ENCODE measurements around the gene CAPN14. TPM values are rescaled to one million over a fixed set of nuclear protein-coding genes. Genes with fewer than 3 reads are reported as not detected.

The CAPN14 gene
- total RNA-seq, 1 experiment from 2014 or later, result not detected

DNA sequence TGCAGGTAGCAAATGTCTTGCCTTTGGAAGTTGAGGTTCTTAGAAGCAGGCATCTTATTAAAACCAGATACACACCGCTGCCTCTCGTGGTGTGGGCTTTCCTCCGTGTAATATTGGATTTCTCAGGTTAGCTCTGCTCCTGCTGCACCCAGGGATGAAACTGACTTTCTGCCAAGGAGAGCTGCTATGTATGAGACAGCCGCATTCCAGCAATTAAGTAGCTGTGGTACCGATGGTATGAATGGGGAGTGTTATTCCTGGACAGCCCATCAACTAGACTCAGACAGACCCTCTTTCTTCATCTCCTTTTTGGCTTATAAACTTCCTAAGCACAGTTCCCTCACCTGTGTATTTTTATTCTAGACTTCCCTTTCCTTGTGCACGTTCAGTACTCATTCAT is 9.8 kb upstream of the CAPN14 start:
- POLR2A ChIA-PET, result no interaction called here

DNA sequence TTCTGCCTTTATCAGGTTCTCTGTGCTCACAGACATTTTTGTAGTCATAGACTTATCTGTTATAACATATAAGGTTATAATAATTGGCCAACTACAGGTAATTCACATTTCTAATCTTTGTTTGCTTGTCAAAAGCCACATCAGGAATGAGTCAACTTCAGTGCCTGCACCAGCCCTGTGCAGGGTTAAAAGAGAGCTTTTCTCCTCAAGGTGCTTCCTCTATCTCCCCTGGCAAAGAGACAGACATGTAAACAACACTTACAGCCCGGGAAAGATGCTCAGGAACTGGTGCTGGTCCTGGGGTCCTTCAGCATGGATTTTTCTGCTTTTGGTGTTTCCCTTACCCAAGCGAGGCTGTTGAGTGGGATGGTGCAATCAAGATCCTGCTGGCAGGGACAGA is 9.0 kb upstream of the CAPN14 start:
- Mint-ChIP-seq H3K9me3 (ENCODE audit: unreplicated experiment) (no peaks in the 10 kb centered on the region), H3K4me3 (ENCODE audit: unreplicated experiment) (no peak overlapping the region), H3K27ac (ENCODE audit: low read depth, unreplicated experiment) (no peak overlapping the region), H3K27me3 (ENCODE audit: insufficient read depth, unreplicated experiment) (peaks cover 100% of the 10 kb centered on the region), H3K36me3 (ENCODE audit: insufficient read depth, unreplicated experiment) (peaks cover 6% of the 10 kb centered on the region), H3K4me1 (ENCODE audit: insufficient read depth, unreplicated experiment) (no peaks in the 10 kb centered on the region)
- TF ChIP-seq, protein P1, sequence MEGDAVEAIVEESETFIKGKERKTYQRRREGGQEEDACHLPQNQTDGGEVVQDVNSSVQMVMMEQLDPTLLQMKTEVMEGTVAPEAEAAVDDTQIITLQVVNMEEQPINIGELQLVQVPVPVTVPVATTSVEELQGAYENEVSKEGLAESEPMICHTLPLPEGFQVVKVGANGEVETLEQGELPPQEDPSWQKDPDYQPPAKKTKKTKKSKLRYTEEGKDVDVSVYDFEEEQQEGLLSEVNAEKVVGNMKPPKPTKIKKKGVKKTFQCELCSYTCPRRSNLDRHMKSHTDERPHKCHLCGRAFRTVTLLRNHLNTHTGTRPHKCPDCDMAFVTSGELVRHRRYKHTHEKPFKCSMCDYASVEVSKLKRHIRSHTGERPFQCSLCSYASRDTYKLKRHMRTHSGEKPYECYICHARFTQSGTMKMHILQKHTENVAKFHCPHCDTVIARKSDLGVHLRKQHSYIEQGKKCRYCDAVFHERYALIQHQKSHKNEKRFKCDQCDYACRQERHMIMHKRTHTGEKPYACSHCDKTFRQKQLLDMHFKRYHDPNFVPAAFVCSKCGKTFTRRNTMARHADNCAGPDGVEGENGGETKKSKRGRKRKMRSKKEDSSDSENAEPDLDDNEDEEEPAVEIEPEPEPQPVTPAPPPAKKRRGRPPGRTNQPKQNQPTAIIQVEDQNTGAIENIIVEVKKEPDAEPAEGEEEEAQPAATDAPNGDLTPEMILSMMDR (IDR thresholded peaks at IDR 0.05; ENCODE audit: unreplicated experiment), result no peak
- intact Hi-C loops (cut with micrococcal nuclease), result no loop called here
- DNase-seq (ENCODE audit: unreplicated experiment), result no peak
- ChIA-PET POLR2A (no interaction called here), CTCF (no interaction called here)
- no TSS peak for BruUV-seq (replicated peaks)

More for the DNA sequence above, 9.8 kb upstream of the CAPN14 start:
- no peaks in the 10 kb centered on the region for H3K4me1 Mint-ChIP-seq (ENCODE audit: insufficient read depth, unreplicated experiment)
- DNase-seq (ENCODE audit: unreplicated experiment), result no peak
- no peak overlapping the region for H3K4me3 Mint-ChIP-seq (ENCODE audit: unreplicated experiment)
- intact Hi-C loops (cut with micrococcal nuclease), result no loop called here
- H3K9me3 Mint-ChIP-seq (ENCODE audit: unreplicated experiment), result no peaks in the 10 kb centered on the region
- H3K27me3 Mint-ChIP-seq (ENCODE audit: insufficient read depth, unreplicated experiment), result peaks cover 100% of the 10 kb centered on the region
- peaks cover 6% of the 10 kb centered on the region for H3K36me3 Mint-ChIP-seq (ENCODE audit: insufficient read depth, unreplicated experiment)
- BruUV-seq (replicated peaks), result no TSS peak
- CTCF ChIA-PET, result interaction anchor here (0.7 to 1.4 kb wide), 2 partner anchors 20 to 57 kb away, joined by 3 to 4 read pairs; no protein-coding TSS in a partner anchor
- TF ChIP-seq, protein P1 (IDR thresholded peaks at IDR 0.05; ENCODE audit: unreplicated experiment), result no peak
- H3K27ac Mint-ChIP-seq (ENCODE audit: low read depth, unreplicated experiment), result no peak overlapping the region

DNA sequence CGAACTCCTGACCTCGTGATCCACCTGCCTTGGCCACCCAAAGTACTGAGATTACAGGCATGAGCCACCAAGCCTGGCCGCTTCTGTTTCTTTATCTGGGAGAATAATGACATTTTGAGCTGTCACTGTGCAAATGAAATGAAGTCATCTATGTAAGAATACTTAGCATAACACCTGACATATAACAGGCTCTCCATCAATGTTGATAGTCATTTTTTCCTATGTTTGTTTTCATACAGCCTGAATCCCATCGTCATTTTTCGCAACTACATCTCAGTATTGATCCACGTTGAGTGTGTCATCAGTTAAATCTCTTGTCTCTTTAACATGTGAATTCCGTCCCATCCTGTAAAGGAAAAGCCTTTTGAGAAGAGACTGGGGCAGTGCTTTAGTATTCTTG is 6.4 kb upstream of the CAPN14 start:
- intact Hi-C loops (cut with micrococcal nuclease), result no loop called here
- no TSS peak for BruUV-seq (replicated peaks)
- peaks cover 100% of the 10 kb centered on the region for H3K27me3 Mint-ChIP-seq (ENCODE audit: insufficient read depth, unreplicated experiment)
- H3K4me1 Mint-ChIP-seq (ENCODE audit: insufficient read depth, unreplicated experiment), result no peaks in the 10 kb centered on the region
- peaks cover 6% of the 10 kb centered on the region for H3K36me3 Mint-ChIP-seq (ENCODE audit: insufficient read depth, unreplicated experiment)
- no peak for DNase-seq (ENCODE audit: unreplicated experiment)
- POLR2A ChIA-PET, result no interaction called here
- H3K9me3 Mint-ChIP-seq (ENCODE audit: unreplicated experiment), result no peaks in the 10 kb centered on the region
- no peak overlapping the region for H3K27ac Mint-ChIP-seq (ENCODE audit: low read depth, unreplicated experiment)
- CTCF ChIA-PET, result interaction anchor here (0.7 kb wide), 1 partner anchor 518 kb away, joined by 5 read pairs; no protein-coding TSS in a partner anchor
- TF ChIP-seq, protein P1 (IDR thresholded peaks at IDR 0.05; ENCODE audit: unreplicated experiment), result no peak
- no peak overlapping the region for H3K4me3 Mint-ChIP-seq (ENCODE audit: unreplicated experiment)

DNA sequence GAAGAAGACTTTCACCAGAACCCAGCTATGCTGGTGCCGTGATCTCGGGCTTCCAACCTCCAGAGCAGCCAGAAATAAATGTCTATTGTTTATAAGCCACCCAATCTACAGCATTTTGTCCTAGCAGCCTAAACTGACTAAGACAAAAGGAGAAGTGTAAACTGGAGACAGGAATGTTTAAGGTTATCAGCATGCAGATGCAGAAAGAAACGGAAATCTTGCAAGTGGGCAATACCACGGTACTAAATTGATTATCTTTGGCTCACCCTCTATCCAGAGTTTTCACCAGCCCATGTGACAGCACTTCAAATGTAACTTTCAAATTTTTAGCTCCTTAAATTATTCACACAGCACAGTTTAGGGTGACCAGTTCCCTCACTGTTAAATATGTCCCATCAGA is 5.7 kb upstream of the CAPN14 start:
- intact Hi-C loops (cut with micrococcal nuclease), result no loop called here
- ChIA-PET POLR2A (no interaction called here), CTCF (no interaction called here)
- Mint-ChIP-seq H3K9me3 (ENCODE audit: unreplicated experiment) (no peaks in the 10 kb centered on the region), H3K36me3 (ENCODE audit: insufficient read depth, unreplicated experiment) (peaks cover 6% of the 10 kb centered on the region), H3K4me1 (ENCODE audit: insufficient read depth, unreplicated experiment) (no peaks in the 10 kb centered on the region), H3K27me3 (ENCODE audit: insufficient read depth, unreplicated experiment) (peaks cover 100% of the 10 kb centered on the region), H3K4me3 (ENCODE audit: unreplicated experiment) (no peak overlapping the region), H3K27ac (ENCODE audit: low read depth, unreplicated experiment) (no peak overlapping the region)
- TF ChIP-seq, protein P1 (IDR thresholded peaks at IDR 0.05; ENCODE audit: unreplicated experiment), result no peak
- DNase-seq (ENCODE audit: unreplicated experiment), result no peak
- BruUV-seq (replicated peaks), result no TSS peak

Data from MCF 10A (cell line).